SW 1271 (cell line): ENCODE data around the gene PNRC1.
"Not testable (repeated sequence)": the region's sequence is repeated elsewhere in the genome, so short reads cannot be mapped to it uniquely, and the experiment has no call there.

Experiments
- DNase-seq, 2 experiments: peaks; one replicate each; lab custom pipeline; 2025; lab: John Stamatoyannopoulos, UW

The PNRC1 gene

GRCh38 chr6:89080281-89081128, at the start of gene PNRC1:
Gene PNRC1 (plus strand): TSS chr6:89080751. CDS start chr6:89080895, 144 bp downstream.
- DNase-seq, result peak; percentile 86 to 96

DNA sequence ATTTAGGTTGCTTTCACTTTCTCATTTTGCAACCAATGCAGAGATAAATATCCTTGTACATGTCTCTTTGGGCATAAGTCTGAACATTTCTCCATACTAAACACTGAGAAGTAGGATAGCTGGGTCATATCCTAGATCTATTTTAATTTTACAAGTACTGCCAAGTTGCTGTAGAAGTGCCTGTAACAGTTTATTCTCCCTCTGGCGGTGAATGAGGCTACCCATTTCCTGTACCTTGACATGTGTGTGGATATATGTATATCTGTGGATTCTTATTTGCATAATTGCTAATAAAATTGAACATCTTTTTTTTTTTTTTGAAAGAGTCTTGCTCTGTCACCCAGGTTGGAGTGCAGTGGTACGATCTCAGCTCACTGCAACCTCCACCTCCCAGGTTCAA, 48.0 kb upstream of the PNRC1 start:
- no peak for DNase-seq

DNA sequence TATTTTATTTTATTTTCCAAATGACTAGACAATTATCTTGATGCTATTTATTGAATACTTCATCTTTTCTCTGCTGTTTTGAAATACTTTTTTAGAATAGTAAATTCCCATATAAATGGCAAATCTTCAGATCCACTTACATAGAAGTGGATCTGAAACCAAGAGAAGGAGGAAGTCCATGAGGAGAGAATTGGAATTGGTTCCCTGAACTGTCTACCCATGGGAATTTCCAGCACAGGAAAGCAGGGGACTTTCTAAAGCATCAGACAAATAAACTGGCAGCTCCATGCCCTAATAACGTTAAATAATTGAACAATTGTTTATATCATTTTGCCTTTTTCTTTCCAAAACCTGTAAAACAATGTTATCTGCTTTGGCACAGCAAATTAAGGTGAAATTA, 47.1 kb upstream of the PNRC1 start:
- DNase-seq, result no peak

DNA sequence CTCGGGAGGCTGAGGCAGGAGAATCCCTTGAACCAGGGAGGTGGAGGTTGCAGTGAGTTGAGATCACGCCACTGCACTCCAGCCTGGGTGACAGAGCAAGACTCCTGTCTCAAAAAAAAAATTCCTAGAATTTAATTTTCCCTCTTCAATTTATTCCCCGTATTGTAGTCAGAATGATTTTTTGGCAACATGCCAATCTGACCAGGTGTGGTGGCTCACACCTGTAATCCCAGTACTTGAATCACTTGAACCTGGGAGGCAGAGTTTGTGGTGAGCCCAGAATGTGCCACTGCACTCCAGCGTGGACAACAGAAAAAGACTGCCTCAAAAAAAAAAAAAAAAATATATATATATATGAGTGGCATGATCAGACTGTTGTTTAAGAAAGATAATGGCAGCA, 46.4 kb upstream of the PNRC1 start:
- DNase-seq, result not testable (repeated sequence)

DNA sequence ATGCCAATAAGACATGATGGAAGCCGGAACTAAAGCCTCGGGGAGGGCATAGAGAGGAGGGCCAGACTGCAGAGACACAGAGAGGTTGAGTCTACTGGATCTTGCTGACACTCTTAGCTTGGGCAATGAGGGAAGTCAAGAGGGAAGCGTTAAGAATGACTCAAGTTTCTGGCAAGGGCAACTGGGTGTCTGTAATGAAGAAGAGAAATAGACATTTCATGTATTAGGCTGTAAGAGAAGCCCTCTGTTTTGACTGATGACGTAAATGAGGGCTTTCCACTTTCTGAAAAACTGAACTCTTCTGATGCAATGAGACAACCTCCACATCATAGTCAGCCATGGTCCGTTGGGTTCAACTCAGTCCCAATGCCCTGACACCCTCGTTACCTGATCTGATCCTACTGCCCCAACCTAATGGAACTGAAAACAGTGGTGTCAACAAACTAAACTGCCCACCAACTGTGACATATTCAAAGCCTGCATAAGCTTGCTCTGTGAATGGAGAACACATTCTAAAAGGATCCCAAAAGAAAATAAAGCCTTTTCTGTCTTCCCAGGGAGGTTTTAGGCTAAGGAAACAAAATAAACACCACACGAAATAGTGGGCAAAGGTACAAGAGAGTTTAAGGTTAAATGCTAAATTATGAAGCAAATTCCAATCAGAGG, 45.8 kb upstream of the PNRC1 start:
- no peak for DNase-seq

- DNase-seq, result peak; percentile 30 to 81
Measured at GRCh38 chr6:89035252-89036101, 45.1 kb upstream of the PNRC1 start.

GRCh38 chr6:89037141-89037900, 43.2 kb upstream of the PNRC1 start:
- no peak for DNase-seq

- DNase-seq, result not testable (repeated sequence)
Measured at GRCh38 chr6:89037901-89038293, 42.7 kb upstream of the PNRC1 start.

DNA sequence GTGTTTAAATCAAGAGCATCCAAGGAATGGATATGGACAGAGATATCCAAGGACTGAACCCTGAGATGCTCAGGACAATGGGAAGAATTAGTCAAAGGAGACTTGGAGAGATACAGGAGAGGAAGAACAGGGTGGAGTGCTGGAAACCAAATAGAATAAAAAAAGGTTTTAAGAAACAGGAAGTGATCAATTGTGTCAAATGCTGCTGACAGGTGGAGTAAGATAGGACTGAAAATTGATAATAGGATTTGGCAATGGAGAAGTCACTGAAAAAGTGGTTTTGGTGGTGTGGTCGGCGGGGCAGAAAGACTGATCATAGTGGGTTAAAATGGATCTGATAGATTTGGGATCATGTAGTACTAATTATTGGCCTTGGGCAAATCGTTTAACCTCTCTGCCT, 37.9 kb upstream of the PNRC1 start:
- no peak for DNase-seq

GRCh38 chr6:89044328-89045010, 36.1 kb upstream of the PNRC1 start:
- DNase-seq, result no peak

- DNase-seq, result no peak
Measured at GRCh38 chr6:89045011-89045387, 35.6 kb upstream of the PNRC1 start.

DNA sequence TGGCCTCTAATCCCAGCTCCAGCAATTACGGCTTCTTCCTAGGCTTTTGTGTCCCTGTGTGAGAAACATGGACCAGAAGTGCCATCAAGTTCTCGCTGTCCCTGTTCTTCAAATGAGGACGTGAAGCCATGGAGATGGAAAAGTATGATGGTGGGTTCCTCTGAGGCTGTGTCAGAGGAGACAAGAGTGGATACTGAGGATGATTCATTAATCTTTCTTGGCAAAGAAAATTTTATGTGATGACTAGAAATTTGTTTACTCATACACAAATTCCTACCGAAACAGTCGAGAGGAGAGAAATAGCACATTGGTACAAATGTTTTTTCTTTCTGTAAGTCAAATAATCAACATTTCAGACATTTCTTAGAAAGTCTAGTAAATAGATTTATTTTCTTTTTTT, 35.0 kb upstream of the PNRC1 start:
- no peak for DNase-seq

- DNase-seq, result no peak
Measured at GRCh38 chr6:89047473-89047872, 33.1 kb upstream of the PNRC1 start.

- no peak for DNase-seq
Measured at GRCh38 chr6:89048288-89048923, 32.1 kb upstream of the PNRC1 start.

GRCh38 chr6:89048985-89049384, 31.6 kb upstream of the PNRC1 start:
- no peak for DNase-seq

- no peak for DNase-seq
Measured at GRCh38 chr6:89050155-89050554, 30.4 kb upstream of the PNRC1 start.

DNA sequence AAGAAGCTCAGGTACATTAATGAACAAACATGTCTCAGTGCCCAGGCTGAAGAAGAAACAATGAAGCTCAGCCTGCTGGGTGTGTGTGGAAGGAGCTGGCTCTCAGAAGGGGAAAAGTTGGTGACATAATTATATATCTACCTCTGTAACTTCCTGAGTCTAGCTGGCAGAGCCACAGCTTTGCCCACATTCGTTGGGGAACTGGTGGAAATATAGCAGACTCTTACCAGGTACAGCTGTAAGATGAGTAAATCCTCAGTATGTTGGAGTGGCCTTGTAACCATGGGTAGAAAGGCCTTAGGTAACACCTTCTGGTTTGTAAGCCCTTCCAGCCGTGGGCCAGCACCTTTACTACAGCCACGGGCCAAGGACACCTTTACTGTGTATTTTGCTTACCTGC, 29.9 kb upstream of the PNRC1 start:
- no peak for DNase-seq

DNA sequence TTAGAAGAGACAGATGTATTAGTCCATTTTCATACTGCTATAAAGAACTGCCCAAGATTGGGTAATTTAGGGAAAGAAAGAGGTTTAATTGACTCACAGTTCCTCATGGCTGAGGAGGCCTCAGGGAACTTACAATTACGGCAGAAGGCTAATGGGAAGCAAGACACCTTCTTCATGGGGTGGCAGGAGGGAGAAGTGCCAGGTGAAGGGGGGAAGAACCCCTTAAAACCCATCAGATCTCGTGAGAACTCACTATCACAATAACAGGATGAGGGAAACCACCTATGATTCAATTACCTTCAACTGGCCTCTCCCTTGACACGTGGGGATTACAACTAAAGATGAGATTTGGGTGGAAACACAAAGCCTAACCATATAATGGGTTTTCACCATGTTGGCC, 28.9 kb upstream of the PNRC1 start:
- no peak for DNase-seq

DNA sequence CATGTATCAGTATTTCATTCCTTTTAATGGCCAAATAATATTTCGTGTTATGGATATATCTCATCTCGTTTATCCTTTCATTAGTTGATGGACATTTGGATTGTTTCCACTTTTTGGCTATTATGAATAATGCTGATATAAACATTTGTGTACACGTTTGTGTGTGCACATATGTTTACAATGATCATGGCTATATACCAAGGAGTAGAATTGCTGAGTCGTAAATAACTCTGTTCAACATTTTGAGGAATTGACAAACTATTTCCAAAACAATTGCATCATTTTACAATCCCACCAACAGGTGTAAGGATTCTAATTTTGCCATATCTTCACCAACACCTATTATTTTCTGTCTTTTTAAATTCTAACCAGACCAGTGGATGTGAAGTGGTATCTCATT, 26.3 kb upstream of the PNRC1 start:
- no peak for DNase-seq

GRCh38 chr6:89057759-89058158, 22.8 kb upstream of the PNRC1 start:
- DNase-seq, result no peak

GRCh38 chr6:89058627-89059026, 21.9 kb upstream of the PNRC1 start:
- no peak for DNase-seq
